Measurements from ENCODE around the gene ZDHHC19. TPM values are rescaled to one million over a fixed set of nuclear protein-coding genes. Genes with fewer than 3 reads are reported as not detected.

ZDHHC19 gene
- total RNA-seq, 3 donors from 2014 or later, result not detected

GRCh38 chr3:196192524-196193051 is 18.6 kb downstream of the ZDHHC19 start:
- no peaks in the 10 kb centered on the region for H3K27me3 ChIP-seq
- TF ChIP-seq POLR2A (IDR thresholded peaks at IDR 0.05) (no peak), POLR2AphosphoS5 (IDR thresholded peaks at IDR 0.05) (peak in 1 of 3 donors; percentile 21), CTCF (IDR thresholded peaks at IDR 0.05) (no peak)
- H3K36me3 ChIP-seq, result no peaks in the 10 kb centered on the region
- H3K4me1 ChIP-seq, result no peaks in the 10 kb centered on the region
- no peak for DNase-seq (ENCODE audit: low spot score in 2 of 2)
- no peaks in the 10 kb centered on the region for H3K9me3 ChIP-seq
- no peak overlapping the region for H3K4me3 ChIP-seq
- intact Hi-C loops (cut with DNase I; ENCODE audit: low total_unique reads), result loop anchor here (5.0 kb wide), 1 partner anchor 110 kb away; the partner anchor contains the start of gene TFRC
- H3K27ac ChIP-seq, result peak overlapping the region; percentile 40 to 54

- intact Hi-C loops (cut with DNase I; ENCODE audit: low total_unique reads), result loop anchor here (5.0 kb wide), 1 partner anchor 110 kb away; the partner anchor contains the start of gene TFRC
These were observed 19.1 kb downstream of the ZDHHC19 start for GRCh38 chr3:196192036-196192523.

GRCh38 chr3:196189566-196190347 is 21.4 kb downstream of the ZDHHC19 start:
- Histone ChIP-seq H3K4me3 (no peak overlapping the region), H3K4me1 (no peaks in the 10 kb centered on the region), H3K27me3 (no peaks in the 10 kb centered on the region), H3K36me3 (no peaks in the 10 kb centered on the region), H3K27ac (no peak overlapping the region), H3K9me3 (no peaks in the 10 kb centered on the region)
- TF ChIP-seq POLR2A (IDR thresholded peaks at IDR 0.05), result no peak
- no peak for TF ChIP-seq POLR2AphosphoS5 (IDR thresholded peaks at IDR 0.05)
- TF ChIP-seq CTCF (IDR thresholded peaks at IDR 0.05), result no peak
- DNase-seq (ENCODE audit: low spot score in 2 of 2), result no peak
- intact Hi-C loops (cut with DNase I; ENCODE audit: low total_unique reads), result loop anchor here (5.0 kb wide), 1 partner anchor 107 kb away; the partner anchor contains the start of gene TFRC

More at GRCh38 chr3:196192036-196192523, 19.1 kb downstream of the ZDHHC19 start:
- Histone ChIP-seq H3K27me3 (no peaks in the 10 kb centered on the region), H3K27ac (peak overlapping the region; percentile 40 to 54), H3K36me3 (no peaks in the 10 kb centered on the region), H3K9me3 (no peaks in the 10 kb centered on the region), H3K4me1 (no peaks in the 10 kb centered on the region), H3K4me3 (no peak overlapping the region)
- TF ChIP-seq POLR2A (IDR thresholded peaks at IDR 0.05), result no peak
- TF ChIP-seq POLR2AphosphoS5 (IDR thresholded peaks at IDR 0.05), result no peak
- no peak for TF ChIP-seq CTCF (IDR thresholded peaks at IDR 0.05)
- no peak for DNase-seq (ENCODE audit: low spot score in 2 of 2)

GRCh38 chr3:196186651-196187573 is 24.3 kb downstream of the ZDHHC19 start:
- TF ChIP-seq POLR2A (IDR thresholded peaks at IDR 0.05) (no peak), CTCF (IDR thresholded peaks at IDR 0.05) (no peak), POLR2AphosphoS5 (IDR thresholded peaks at IDR 0.05) (no peak)
- Histone ChIP-seq H3K36me3 (no peaks in the 10 kb centered on the region), H3K9me3 (no peaks in the 10 kb centered on the region), H3K4me1 (no peaks in the 10 kb centered on the region), H3K27ac (peak overlapping the region in 1 of 2 donors; percentile 69), H3K4me3 (peak overlapping the region in 1 of 3 donors; percentile 46), H3K27me3 (no peaks in the 10 kb centered on the region)
- no peak for DNase-seq (ENCODE audit: low spot score in 2 of 2)
- intact Hi-C loops (cut with DNase I; ENCODE audit: low total_unique reads), result no loop called here
